ENCODE measurements around the gene SORCS2. TPM values are rescaled to one million over a fixed set of nuclear protein-coding genes. Genes with fewer than 3 reads are reported as not detected.

SORCS2 gene
- total and polyA plus RNA-seq, 2 donors, result 2.2 to 2.7 TPM

DNA sequence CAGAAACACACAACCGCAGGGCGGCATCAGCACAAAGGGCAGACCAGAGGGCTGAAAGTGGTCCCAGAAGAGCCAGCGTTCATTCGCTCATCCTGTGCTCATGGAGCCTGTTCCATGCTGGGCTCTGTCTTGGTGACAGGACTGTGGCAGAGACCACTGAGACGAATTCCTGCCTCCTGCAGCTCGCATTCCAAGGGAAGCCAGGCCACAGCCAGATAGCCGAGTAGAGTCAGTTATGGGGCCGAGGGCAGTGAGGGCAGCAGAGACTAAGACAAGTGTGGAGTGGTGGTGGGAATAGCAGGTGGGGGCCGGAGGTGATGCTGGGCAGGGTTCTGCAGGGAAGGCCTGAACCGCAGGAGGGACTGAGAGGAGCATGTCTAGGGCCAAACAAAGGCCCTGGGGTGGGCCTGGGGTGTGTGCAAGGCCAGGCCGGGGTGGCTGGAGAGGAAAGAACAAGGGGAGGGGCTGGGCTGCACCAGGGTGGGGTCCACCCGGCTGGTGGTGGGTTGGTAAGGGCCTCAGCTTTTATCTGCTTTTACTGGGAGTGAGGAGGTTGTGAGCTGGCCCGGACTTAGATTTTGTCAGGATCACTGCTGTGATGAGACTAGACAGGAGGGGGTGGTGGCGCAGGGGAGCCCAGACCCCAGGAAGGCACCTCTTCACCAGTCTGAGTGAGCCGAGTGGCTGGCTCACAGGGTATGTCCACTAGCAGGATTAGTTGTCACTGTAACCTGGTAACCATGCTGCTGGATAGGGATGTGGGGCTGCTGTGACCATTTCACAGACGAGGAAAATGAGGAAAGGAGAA, 236.1 kb downstream of the SORCS2 start:
- no peaks in the 10 kb centered on the region for H3K9me3 ChIP-seq (ENCODE audit: control insufficient read depth in 2 of 2, insufficient read depth in 1 of 2, low read length in 1 of 2)
- DNase-seq (ENCODE audit: low read depth in 6 of 9, low spot score in 9 of 9), result no peak
- H3K4me1 ChIP-seq (ENCODE audit: control insufficient read depth in 2 of 2, insufficient read depth in 2 of 2, low read length in 2 of 2), result peaks cover 0 to 2% of the 10 kb centered on the region in 2 donors
- no peaks in the 10 kb centered on the region for H3K36me3 ChIP-seq (ENCODE audit: control insufficient read depth in 2 of 2, insufficient read depth in 2 of 2, low read length in 1 of 2)
- no peaks in the 10 kb centered on the region for H3K27me3 ChIP-seq (ENCODE audit: control insufficient read depth in 2 of 2, insufficient read depth in 1 of 2, low read length in 1 of 2)
- H3K4me3 ChIP-seq (ENCODE audit: low read length in 2 of 2), result no peak overlapping the region
- H3K27ac ChIP-seq (ENCODE audit: low read depth in 1 of 2, low read length in 1 of 2), result no peak overlapping the region
- WGBS, result 87% methylated on average over 16 of the region's 16 CpGs

DNA sequence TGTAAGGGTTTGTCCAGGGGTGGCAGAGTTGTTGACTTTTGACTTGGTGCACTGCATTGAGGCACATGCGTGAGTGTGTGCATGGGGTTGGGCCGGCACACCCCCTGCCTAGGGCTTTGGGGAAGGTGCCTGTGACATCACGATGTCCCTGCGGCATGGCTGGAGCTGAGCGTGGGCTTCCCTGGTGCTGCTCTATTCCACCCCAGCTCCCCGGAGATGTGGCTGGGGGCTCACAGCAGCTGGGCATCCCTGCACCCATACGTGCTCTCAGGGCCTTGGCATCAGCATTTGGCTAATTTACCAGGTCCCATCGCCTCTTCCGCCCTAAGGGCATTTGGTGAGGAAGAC, 236.7 kb downstream of the SORCS2 start:
- DNase-seq (ENCODE audit: low read depth in 6 of 9, low spot score in 9 of 9), result no peak
- WGBS, result 90% methylated on average over 9 of the region's 9 CpGs

DNA sequence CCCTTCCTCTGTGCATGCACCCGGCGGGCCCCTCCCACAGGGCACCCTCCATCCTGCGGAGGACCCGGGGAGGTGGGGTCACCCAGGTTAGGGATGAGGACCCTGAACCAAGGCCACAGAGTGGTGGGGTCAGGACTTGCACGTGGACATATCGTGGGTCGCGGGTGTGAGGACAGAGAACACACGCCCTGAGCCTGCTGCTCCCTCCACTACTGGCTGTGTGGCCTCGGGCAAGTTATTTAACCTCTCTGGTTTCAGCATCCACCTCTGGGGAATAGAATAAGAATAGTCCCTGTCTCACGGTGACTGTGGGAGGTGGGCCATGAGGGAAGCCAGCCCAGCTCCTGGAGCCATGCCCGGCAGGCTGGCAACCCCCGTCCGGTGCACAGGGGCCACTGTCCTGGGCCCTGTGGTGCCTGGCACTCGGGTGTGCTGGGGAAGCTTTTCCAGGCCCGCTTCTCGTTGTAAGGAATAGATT, 237.3 kb downstream of the SORCS2 start:
- Histone ChIP-seq H3K36me3 (ENCODE audit: control insufficient read depth in 2 of 2, insufficient read depth in 2 of 2, low read length in 1 of 2) (no peaks in the 10 kb centered on the region), H3K27me3 (ENCODE audit: control insufficient read depth in 2 of 2, insufficient read depth in 1 of 2, low read length in 1 of 2) (no peaks in the 10 kb centered on the region), H3K27ac (ENCODE audit: low read depth in 1 of 2, low read length in 1 of 2) (no peak overlapping the region), H3K4me3 (ENCODE audit: low read length in 2 of 2) (no peak overlapping the region), H3K4me1 (ENCODE audit: control insufficient read depth in 2 of 2, insufficient read depth in 2 of 2, low read length in 2 of 2) (peaks cover 0 to 2% of the 10 kb centered on the region in 2 donors), H3K9me3 (ENCODE audit: control insufficient read depth in 2 of 2, insufficient read depth in 1 of 2, low read length in 1 of 2) (no peaks in the 10 kb centered on the region)
- 79% methylated on average over 17 of the region's 17 CpGs for WGBS
- DNase-seq (ENCODE audit: low read depth in 6 of 9, low spot score in 9 of 9), result no peak

More for the DNA sequence above, 236.7 kb downstream of the SORCS2 start:
- Histone ChIP-seq H3K27ac (ENCODE audit: low read depth in 1 of 2, low read length in 1 of 2) (no peak overlapping the region), H3K27me3 (ENCODE audit: control insufficient read depth in 2 of 2, insufficient read depth in 1 of 2, low read length in 1 of 2) (no peaks in the 10 kb centered on the region), H3K9me3 (ENCODE audit: control insufficient read depth in 2 of 2, insufficient read depth in 1 of 2, low read length in 1 of 2) (no peaks in the 10 kb centered on the region), H3K4me1 (ENCODE audit: control insufficient read depth in 2 of 2, insufficient read depth in 2 of 2, low read length in 2 of 2) (peaks cover 0 to 2% of the 10 kb centered on the region in 2 donors), H3K36me3 (ENCODE audit: control insufficient read depth in 2 of 2, insufficient read depth in 2 of 2, low read length in 1 of 2) (no peaks in the 10 kb centered on the region), H3K4me3 (ENCODE audit: low read length in 2 of 2) (no peak overlapping the region)

DNA sequence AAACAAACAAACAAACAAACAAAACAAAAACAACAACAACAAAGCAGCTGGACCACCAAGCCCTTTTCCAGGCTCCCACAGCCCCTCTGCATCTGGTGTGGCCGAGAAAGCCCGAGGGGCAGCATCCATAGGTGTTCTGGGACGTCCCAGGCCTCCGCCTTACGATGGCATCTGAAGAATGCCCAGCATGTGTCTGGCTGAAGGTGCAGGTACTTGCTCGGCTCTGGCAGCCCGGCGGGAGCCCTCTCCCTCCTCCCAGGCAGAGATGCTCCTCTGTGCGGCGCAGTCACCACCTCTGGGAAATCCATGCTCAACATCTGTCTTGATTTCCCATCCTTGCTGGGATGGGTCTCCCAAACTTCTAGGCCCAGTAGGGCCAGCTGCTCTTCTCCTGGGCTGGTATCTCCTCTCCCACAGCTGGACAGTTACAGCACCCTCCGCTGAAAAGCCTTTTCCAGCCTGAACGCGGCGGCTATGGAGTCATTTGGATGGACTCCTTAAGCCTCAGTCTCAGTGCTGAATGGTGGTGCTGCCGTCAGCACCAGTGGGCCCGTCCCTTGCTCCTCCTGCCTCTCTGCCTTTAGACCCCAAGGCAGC, 238.1 kb downstream of the SORCS2 start:
- no peak overlapping the region for H3K27ac ChIP-seq (ENCODE audit: low read depth in 1 of 2, low read length in 1 of 2)
- DNase-seq (ENCODE audit: low read depth in 6 of 9, low spot score in 9 of 9), result no peak
- WGBS, result 57% methylated on average over 16 of the region's 16 CpGs

DNA sequence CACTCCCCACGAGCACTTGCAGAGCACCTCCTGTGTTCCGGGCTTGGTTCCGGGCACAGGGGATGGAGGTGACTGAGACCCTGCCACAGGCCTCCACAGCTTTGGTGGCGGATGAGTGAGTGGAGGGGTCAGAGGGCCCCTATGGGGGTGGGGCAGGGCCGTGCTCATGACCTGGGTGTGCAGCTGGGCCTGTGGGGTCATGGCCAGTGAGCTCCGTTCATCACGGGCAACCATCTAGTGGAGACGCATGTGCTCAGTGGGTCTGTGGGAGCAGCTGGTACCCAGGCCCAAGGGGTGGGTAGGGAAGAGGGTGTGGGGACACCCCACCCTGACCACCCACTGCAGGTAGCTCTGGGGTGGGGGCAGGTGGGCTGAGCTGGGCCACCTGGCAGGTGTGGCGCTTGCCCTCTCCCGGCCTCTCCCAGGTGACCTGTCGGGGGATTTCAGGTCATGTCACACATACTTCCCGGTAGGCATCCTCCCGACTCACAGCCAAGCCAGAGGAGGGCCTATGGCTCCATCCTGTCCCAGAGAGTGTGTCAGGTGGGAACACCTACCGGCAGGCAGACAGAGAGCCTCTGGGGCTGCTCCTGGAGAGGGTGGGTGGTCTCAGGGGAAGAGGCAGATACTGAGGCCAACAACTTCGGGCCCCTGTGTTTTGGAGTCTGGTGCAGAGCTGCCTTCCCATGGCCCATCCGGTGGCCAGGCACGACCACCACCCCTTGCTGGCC, 238.8 kb downstream of the SORCS2 start:
- Histone ChIP-seq H3K36me3 (ENCODE audit: control insufficient read depth in 2 of 2, insufficient read depth in 2 of 2, low read length in 1 of 2) (no peaks in the 10 kb centered on the region), H3K27ac (ENCODE audit: low read depth in 1 of 2, low read length in 1 of 2) (no peak overlapping the region), H3K9me3 (ENCODE audit: control insufficient read depth in 2 of 2, insufficient read depth in 1 of 2, low read length in 1 of 2) (no peaks in the 10 kb centered on the region), H3K4me3 (ENCODE audit: low read length in 2 of 2) (no peak overlapping the region), H3K27me3 (ENCODE audit: control insufficient read depth in 2 of 2, insufficient read depth in 1 of 2, low read length in 1 of 2) (no peaks in the 10 kb centered on the region), H3K4me1 (ENCODE audit: control insufficient read depth in 2 of 2, insufficient read depth in 2 of 2, low read length in 2 of 2) (no peaks in the 10 kb centered on the region)
- 85% methylated on average over 17 of the region's 17 CpGs for WGBS
- no peak for DNase-seq (ENCODE audit: low read depth in 6 of 9, low spot score in 9 of 9)

More for the DNA sequence above, 238.1 kb downstream of the SORCS2 start:
- Histone ChIP-seq H3K9me3 (ENCODE audit: control insufficient read depth in 2 of 2, insufficient read depth in 1 of 2, low read length in 1 of 2) (no peaks in the 10 kb centered on the region), H3K36me3 (ENCODE audit: control insufficient read depth in 2 of 2, insufficient read depth in 2 of 2, low read length in 1 of 2) (no peaks in the 10 kb centered on the region), H3K4me1 (ENCODE audit: control insufficient read depth in 2 of 2, insufficient read depth in 2 of 2, low read length in 2 of 2) (peaks cover 0 to 2% of the 10 kb centered on the region in 2 donors), H3K27me3 (ENCODE audit: control insufficient read depth in 2 of 2, insufficient read depth in 1 of 2, low read length in 1 of 2) (no peaks in the 10 kb centered on the region), H3K4me3 (ENCODE audit: low read length in 2 of 2) (no peak overlapping the region)

DNA sequence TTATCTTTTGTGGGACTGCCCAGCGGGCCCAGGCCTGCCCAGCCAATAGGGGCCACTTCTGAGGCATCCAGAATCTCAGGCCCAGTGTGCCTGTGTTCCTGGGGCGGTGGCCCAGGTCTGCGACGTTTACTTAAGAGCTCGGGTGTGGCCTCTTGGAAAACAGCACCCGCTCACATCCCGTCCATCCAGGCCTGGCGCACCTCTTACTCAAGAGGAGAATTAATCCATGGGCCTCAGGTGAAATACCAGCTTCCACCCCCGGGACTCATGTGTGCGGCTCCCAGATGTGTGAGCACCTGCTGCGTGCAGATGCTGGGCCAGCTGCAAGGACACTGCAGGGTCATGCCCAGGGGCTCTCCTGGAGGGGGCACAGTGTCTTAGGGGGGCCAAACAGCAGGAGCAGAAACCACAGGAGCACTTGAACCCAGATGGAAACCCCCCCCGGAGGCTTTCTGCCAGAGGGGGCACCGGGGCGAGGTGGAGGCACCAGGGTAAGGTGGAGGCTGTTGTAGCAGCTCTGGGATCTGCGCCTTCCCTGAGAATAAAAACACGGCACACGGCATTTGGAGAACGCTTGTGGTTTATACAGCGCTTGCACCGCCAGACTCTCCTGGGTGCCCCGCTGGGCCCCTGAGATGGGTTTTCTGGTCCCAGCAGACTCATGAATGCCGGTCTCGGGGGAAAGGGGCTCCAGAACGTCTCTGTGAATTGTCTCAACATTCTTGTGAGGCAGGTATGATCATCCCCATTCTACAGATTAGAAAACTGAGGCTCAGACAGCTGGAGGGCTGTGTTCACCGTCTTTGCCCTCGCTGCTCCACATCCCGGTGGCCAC, 239.6 kb downstream of the SORCS2 start:
- no peak for DNase-seq (ENCODE audit: low read depth in 6 of 9, low spot score in 9 of 9)
- Histone ChIP-seq H3K36me3 (ENCODE audit: control insufficient read depth in 2 of 2, insufficient read depth in 2 of 2, low read length in 1 of 2) (no peaks in the 10 kb centered on the region), H3K4me1 (ENCODE audit: control insufficient read depth in 2 of 2, insufficient read depth in 2 of 2, low read length in 2 of 2) (no peaks in the 10 kb centered on the region), H3K27ac (ENCODE audit: low read depth in 1 of 2, low read length in 1 of 2) (no peak overlapping the region), H3K4me3 (ENCODE audit: low read length in 2 of 2) (no peak overlapping the region), H3K9me3 (ENCODE audit: control insufficient read depth in 2 of 2, insufficient read depth in 1 of 2, low read length in 1 of 2) (no peaks in the 10 kb centered on the region), H3K27me3 (ENCODE audit: control insufficient read depth in 2 of 2, insufficient read depth in 1 of 2, low read length in 1 of 2) (no peaks in the 10 kb centered on the region)
- WGBS, result 92% methylated on average over 27 of the region's 27 CpGs

DNA sequence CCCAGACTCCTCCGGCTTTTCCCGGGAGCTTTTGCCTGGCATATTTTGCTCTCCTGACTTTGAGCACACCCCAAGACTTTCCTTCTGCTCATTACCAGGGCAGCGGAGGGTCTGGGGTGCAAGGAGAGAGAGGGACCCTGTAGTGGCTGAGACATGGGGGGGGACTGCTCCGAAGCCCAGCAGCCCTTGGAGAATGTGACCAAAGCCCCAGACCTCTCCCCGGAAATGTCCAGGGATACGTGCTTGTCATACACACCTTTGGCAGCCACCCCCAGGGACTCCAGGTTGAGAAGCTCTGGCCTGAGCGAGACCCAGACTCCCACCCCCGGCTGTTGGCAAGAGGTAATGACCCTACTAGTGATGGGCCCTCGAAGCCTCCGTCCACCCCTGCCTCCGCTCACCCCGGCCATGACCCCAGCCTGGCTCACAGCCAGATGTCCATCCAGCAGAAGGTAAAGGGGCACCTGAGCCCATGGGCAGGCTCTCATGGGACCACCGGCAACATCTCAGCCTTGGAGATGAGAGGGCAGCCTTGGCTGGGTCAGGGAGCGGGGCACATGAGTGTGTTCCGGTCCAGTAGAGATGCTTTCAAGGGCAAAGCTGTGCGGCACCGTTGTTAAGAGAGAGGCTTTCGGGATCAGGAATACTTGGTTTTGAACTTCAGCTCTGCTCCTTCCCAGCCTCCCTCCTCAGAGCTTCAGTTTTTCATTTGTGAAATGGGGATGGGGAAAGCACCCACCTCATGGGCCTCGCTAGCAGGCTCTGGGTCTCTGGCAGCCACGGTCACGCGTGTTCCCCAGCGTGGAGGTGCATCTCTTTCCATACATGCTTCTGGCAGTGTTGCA, 240.4 kb downstream of the SORCS2 start:
- H3K27ac ChIP-seq (ENCODE audit: low read depth in 1 of 2, low read length in 1 of 2), result no peak overlapping the region
- no peak overlapping the region for H3K4me3 ChIP-seq (ENCODE audit: low read length in 2 of 2)
- WGBS, result 94% methylated on average over 23 of the region's 23 CpGs
- no peaks in the 10 kb centered on the region for H3K36me3 ChIP-seq (ENCODE audit: control insufficient read depth in 2 of 2, insufficient read depth in 2 of 2, low read length in 1 of 2)
- no peaks in the 10 kb centered on the region for H3K9me3 ChIP-seq (ENCODE audit: control insufficient read depth in 2 of 2, insufficient read depth in 1 of 2, low read length in 1 of 2)
- DNase-seq (ENCODE audit: low read depth in 6 of 9, low spot score in 9 of 9), result no peak
- H3K27me3 ChIP-seq (ENCODE audit: control insufficient read depth in 2 of 2, insufficient read depth in 1 of 2, low read length in 1 of 2), result no peaks in the 10 kb centered on the region
- no peaks in the 10 kb centered on the region for H3K4me1 ChIP-seq (ENCODE audit: control insufficient read depth in 2 of 2, insufficient read depth in 2 of 2, low read length in 2 of 2)

Data from thymus (tissue), 11 donors.